GM21526 (cell line): ENCODE results near the gene SLC16A10.
"Not testable (repeated sequence)": the region's sequence is repeated elsewhere in the genome, so short reads cannot be mapped to it uniquely, and the experiment has no call there.

ENCODE experiments used
- ATAC-seq: cut with Tn5 transposase; IDR thresholded peaks from one replicate; pipeline ENCODE4 v1.9.1; 2021; ENCODE audit warnings: moderate library complexity; ENCODE audit not compliant: unreplicated experiment, low FRiP score

The SLC16A10 gene

DNA sequence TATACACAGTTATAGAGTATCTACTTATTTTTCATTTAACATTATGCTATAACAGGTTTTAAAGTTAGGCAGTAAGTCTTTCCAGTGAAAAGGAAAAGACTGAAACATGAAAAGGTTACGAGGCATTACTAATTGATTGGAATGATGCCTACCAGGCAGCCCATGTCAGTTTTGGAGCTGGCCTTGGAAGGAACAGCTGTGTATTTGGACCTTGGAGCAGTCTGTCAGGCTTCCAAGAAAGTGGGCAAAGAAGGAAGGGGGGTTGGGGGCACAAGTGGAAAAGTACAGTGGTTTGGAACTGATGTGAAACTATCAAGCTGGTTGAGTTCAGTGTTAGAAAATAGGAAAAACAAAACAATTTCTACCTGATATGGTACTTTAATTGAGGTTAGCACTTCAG lies 41.7 kb downstream of the SLC16A10 start:
- no peak for ATAC-seq

DNA sequence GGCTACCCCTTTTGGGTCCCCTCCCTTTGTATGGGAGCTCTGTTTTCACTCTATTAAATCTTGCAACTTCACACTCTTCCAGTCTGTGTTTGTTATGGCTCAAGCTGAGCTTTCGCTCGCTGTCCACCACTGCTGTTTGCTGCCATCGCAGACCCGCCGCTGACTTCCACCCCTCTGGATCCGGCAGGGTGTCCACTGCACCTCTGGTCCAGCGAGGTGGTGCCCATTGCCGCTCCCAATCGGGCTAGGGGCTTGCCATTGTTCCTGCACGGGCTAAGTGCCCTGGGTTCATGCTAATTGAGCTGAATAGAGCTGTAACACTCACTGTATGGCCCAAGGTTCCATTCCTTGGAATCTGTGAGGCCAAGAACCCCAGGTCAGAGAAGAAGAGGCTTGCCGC lies 43.7 kb downstream of the SLC16A10 start:
- not testable (repeated sequence) for ATAC-seq

DNA sequence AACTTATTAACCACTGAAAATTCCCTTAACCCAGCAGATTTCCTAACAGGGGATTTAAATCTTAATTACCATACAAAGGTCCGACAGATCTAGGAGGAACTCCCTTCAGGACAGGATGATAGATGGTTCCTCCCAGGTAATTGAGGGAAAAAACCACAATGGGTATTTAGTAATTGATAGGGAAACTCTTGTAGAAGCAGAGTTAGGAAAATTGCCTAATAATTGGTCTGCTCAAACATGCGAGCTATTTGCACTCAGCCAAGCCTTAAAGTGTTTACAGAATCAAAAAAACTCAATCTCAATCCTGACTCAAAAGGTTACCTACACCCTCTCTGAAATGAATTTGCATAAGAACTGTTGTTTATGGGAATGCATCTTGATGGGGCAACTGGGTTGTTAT lies 45.4 kb downstream of the SLC16A10 start:
- ATAC-seq: not testable (repeated sequence)

DNA sequence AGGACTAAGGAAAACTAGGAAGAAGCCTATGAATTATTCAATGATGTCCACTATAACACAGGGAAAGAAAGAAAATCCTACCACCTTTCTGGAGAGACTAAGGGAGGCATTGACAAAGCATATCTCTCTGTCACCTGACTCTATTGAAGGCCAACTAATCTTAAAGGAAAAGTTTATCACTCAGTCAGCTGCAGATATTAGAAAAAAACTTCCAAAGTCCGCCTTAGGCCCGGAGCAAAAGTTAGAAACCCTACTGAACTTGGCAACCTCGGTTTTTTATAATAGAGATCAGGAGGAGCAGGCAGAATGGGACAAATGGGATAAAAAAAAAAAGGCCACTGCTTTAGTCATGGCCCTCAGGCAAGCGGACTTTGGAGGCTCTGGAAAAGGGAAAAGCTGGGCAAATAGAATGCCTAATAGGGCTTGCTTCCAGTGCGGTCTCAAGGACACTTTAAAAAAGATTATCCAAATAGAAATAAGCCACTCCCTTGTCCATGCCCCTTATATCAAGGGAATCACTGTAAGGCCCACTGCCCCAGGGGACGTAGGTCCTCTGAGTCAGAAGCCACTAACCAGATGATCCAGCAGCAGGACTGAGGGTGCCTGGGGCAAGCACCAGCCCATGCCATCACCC lies 47.0 kb downstream of the SLC16A10 start:
- ATAC-seq: not testable (repeated sequence)

DNA sequence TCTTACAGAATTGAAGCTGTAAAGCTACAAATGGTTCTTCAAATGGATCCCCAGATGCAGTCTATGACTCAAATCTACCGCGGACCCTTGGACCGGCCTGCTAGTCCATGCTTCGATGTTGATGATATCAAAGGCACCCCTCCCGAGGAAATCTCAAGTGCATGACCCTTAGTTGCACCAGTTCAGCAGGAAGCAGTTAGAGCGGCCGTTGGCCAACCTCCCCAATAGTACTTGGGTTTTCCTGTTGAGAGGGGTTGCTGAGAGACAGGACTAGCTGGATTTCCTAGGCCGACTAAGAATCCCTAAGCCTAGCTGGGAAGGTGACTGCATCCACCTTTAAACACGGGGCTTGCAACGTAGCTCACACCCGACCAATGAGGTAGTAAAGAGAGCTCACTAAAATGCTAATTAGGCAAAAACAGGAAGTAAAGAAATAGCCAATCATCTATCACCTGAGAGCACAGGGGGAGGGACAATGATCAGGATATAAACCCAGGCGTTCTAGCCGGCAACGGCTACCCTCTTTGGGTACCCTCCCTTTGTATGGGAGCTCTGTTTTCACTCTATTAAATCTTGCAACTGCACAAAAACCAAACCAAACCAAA lies 50.3 kb downstream of the SLC16A10 start:
- ATAC-seq: not testable (repeated sequence)

DNA sequence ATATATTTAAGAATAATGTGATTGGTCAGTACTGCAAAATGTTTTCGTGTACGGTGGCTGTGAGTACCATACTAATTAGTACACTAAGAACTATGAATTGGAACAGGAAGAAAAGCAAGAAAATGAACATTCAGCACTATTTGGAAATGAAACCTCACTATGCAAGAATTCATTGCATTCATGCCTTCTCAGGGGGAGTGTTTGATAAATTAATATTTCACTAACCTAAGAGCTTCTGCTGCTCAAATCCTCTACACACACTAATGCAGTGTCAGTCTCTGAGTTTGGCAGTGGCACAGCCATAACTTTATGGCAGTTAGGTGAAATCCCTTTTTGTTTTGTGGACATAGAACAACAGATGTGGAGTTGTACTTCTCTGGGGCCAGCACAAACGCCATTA lies 60.1 kb downstream of the SLC16A10 start:
- no peak for ATAC-seq

DNA sequence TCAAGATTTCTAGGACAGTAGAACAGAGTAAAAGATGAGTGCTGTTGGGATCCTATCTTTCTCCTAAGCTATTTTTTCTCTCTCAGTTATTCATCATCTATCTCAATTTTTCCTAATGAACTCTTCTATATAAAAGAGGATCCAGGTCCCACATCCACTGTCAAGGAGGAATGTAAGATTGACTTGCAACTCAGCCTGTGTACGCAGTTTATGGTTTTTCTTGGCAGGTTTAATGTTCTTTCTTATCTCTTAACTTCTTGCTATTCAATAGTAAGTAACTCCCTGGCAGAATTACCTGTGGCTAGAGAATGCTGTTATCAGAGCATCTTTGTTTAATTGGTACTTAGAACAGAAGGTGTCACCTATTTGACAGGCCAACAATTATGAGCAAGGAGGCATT lies 60.8 kb downstream of the SLC16A10 start:
- ATAC-seq: no peak

DNA sequence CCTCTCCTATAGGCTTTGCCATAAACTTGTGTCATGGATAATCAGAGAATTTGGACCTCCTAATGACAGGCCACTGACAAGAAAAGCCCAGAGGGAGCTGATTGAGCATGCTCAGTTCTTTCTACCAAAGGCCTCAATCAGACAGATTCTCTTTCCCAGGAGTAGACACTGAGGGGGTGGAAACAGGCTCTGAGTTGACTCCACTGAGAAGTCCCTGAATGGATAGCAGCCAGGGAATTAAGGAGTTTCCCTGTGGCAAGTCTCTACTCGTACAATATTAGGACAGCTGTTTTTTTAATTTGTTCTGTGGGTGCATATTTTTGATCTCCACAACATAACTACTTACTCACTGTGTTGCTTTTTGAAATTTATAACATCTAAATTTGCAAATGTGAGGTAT lies 63.3 kb downstream of the SLC16A10 start:
- ATAC-seq: no peak

DNA sequence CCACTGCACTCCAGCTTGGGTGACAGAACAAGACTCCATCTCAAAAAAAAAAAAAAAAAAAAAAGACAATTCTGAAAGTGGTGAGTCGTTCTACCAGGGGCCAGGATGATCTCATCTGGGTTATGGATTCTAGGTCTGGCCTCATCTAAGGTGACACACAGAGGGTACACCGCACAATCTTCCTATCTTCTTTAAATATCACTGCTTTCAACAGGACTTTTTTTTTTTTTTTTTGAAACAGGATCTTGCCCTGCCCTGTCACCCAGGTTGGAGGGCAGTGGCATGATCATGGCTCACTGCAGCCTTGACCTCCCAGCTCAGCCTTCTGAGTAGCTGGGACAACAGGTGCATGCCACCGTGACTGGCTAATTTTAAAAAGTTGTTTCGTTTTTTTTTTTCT lies 67.7 kb downstream of the SLC16A10 start:
- ATAC-seq: no peak

DNA sequence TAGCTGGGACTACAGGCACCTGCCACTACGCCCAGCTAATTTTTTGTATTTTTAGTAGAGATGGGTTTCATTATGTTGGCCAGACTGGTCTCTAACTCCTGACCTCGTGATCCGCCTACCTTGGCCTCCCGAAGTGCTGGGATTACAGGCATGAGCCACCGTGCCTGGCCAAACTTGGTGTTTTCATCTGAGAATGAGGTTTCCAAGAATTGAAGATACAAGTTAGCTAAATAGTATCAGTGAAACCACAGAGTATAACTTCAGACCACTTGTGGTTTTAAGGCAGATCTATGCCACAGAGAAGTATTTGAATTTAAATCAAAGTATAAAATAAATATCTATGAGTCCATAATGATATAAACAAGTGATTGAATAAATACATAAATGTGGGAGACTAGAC lies 70.1 kb downstream of the SLC16A10 start:
- ATAC-seq: no peak

DNA sequence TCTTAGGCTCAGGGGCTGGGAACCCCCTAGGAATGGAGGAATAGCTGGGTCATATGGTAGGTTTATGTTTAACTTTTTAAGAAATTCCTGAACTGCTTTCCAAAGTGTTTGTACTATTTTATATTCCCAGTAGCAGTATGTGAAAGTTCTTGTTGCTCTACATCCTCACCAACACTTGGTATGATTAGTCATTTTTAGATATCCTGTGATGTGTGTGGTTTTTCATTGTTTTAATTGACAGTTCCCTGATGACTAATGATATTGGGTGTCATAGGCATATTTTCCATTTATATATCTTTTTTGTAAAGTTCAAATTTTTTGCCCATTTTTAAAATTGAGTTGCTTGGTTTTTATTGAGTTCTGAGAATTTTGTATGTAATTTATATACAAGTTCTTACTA lies 72.3 kb downstream of the SLC16A10 start:
- ATAC-seq: no peak

DNA sequence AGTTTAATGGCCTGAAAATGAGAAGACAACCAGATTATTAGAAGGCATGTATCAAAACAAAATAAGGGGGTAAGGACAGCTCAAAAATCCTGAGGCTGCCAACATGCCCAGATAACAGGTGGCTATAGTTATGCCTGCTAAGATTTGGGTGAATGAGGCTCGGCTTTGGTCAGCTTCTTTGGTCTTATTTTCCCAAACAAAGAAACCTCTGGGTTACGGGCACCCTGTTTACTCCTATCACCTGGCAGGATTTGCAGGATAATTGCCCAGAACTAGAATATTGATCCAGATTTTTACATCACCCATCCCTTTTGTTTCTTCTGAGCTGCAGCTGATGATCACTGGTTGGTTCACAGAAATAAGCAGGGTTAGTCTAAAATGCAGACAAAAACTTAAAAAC lies 74.3 kb downstream of the SLC16A10 start:
- no peak for ATAC-seq

DNA sequence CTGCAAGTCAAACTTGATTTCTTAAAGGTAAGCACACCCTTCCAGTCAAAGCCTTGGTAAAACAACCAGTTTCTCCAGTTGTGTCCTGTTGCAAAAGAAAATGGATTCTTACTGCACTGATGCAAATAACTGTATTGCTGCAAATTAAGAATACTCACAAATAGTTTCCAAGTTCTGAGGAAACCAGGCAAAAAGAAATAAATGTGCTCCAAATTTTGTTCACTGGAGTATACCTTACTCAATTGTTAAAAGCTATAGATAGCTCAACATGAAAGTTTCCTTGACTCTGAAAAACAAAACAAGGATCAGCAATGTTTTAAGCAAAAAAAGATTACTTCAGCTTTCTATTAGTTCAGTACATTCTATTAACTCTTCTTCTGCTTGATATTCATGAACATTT lies 75.2 kb downstream of the SLC16A10 start:
- no peak for ATAC-seq

DNA sequence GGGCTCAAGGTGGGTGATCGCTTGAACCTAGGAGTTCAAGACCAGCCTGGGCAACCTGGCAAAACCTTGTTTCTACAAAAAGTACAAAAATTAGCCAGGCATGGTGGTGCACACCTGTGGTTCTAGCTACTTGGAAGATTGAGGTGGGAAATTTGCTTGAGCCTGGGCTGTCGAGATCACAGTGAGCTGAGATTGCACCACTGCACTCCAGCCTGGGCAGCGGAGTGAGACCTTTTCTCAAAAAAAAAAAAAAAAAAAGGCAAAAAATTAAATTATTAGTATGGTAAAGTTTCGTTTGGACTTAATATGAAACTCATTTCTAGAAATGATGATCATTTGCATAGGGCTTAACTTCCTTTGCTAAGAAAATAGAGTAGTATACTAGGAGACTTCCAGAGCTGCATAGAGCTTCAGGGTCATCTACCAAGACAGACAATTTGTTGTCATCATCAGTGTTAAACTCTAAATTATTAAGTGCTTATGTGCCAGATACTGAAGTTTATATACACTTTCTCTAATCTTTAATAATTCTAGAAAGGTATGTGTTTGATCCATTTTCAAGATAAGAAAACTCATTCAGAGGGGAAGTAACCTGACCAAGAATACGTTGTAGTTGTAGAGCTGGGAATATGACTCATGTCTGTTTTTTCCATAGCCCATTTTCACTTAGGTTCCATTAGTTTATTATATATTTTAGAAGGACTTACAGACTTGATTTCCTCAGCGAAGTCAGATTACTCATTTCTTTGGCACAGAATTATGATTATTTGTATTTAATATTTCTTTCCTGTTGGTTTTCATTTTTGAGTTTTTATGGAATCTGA lies 84.5 kb downstream of the SLC16A10 start:
- peak; percentile 65 for ATAC-seq

DNA sequence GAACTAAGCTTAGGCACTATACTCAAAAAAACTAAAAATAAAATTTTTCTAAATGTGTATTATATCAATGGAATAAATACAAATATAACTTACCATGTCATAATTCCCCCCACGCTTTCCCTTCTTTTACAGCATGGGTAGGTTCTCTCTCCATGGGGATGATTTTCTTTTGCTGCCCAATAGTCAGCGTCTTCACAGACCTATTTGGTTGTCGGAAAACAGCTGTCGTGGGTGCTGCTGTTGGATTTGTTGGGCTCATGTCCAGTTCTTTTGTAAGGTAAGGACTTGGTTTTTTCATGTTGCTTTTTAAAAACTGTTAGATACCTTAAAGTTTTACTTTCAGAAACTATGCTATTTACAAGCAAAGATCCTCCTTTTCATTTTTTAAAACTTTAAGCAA lies 85.3 kb downstream of the SLC16A10 start:
- ATAC-seq: no peak

DNA sequence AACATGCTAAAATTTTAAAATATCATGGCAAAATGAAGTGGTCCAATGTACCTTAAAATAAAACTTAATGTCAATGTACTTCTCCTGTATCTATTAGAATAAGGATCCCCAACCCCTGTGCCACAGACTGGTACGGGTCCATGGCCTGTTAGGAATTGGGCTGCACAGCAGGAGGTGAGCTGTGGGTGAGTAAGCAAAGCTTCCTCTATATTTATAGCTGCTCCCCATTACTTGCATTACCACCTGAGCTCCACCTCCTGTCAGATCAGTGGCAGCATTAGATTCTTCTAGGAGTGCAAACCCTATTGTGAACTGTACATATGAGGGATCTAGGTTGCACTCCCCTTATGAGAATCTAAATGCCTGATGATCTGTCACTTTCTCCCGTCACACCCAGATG lies 86.0 kb downstream of the SLC16A10 start:
- no peak for ATAC-seq

DNA sequence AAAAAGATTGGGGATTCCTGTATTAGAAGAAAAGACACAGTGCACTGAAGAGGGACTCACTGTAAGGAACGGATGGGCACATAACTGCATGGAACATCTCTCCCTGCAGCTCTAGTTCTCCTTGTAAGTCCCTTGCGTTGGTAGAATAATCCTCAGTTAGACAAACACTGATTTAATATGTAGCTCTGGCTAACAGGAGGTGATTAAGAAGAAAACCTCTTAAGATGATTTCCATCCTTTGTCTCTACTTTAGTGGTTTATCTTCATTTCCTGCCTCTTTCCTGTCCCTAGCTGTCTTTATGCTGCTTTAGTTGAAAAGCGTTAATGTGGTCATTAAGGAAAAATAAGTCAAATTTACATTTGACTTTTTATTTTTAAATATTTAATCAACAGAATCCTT lies 86.6 kb downstream of the SLC16A10 start:
- ATAC-seq: no peak

DNA sequence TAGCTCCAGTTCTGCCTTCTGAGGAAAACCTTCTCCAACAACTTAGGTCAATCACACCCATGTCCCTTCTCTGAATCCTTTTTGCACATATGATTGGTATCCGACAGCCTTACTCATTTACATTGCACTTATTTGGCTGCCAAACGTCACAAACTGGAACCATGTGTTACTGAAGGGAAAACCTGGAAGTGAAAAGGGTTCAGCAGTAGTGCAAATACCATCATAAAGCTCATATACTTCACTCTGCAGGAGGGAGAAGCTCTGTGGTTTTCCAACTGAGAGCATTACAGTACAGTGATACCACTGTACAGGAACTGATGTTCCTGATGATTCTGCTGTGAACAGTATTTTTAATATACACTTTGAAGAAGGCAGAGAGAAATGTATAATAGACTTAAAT lies 87.8 kb downstream of the SLC16A10 start:
- ATAC-seq: no peak

DNA sequence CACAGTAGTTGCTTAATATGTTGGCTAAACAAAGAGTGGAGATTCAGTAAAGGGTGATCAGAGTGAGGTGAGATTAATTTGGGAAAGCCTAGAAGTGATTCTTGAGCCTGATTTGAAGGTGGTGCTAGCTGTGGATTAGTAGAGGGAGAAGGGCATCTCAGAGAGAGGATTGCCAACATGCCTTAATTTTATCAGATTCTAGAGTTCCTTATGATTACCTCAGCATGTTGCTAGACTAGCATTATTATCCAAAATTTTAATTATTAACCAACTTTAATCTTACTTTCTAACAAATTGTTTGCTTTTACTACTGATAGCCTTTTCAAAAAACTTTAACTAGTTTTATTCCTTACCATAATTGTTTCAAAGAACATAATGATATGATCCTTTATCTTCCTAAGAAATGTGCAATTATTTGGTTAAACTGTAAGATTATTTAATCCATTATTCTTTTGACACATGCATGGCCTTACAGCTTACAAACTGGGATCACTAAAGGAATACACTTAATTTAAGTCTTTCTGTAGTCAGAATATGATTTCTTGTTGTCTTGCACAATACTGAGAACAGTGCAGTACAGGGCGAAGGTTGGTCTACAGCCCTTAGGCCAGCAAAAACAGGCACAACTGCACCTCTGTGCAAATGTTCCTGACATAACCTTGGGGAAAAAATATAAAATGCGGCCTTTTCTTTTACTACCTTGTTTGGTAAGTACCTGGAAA lies 88.9 kb downstream of the SLC16A10 start:
- no peak for ATAC-seq

DNA sequence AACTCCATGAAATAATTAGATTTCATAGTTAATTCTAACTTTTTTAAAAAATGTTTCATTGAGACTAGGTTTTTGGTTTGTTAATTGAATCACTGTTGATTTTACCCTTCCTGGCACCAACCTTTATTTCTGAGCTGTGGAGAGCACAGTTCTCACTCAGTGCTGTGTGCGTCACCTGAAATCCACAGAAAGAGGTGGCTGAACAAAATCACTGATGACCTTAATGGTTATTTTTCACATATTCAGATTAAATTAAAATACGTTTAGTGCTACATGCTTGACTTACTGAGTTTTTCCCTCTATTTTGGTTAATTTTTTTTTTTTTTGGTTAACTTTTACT lies 89.4 kb downstream of the SLC16A10 start:
- no peak for ATAC-seq

DNA sequence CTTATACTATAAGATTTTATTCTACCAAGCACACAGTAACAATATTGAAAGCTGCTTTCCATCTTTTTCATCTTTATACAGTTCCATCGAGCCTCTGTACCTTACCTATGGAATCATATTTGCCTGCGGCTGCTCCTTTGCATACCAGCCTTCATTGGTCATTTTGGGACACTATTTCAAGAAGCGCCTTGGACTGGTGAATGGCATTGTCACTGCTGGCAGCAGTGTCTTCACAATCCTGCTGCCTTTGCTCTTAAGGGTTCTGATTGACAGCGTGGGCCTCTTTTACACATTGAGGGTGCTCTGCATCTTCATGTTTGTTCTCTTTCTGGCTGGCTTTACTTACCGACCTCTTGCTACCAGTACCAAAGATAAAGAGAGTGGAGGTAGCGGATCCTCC lies 89.8 kb downstream of the SLC16A10 start:
- ATAC-seq: no peak
